Activated CD8-positive, alpha-beta memory T cell treated with anti-CD3 and anti-CD28 coated beads for 36 hours (primary cell): ENCODE data around the gene SLC35D3. TPM values are rescaled to one million over a fixed set of nuclear protein-coding genes. Genes with fewer than 3 reads are reported as not detected.
"Not testable (repeated sequence)": the region's sequence is repeated elsewhere in the genome, so short reads cannot be mapped to it uniquely, and the experiment has no call there.

Experiments
- CTCF ChIA-PET: fragments of 350-600 bp; sonication (Branson Sonifier 250); formaldehyde crosslinking; loops from one replicate; lab custom pipeline; 2021; ENCODE audit warnings: antibody characterized with exemption; lab: Charles Lee
- POLR2A ChIA-PET: fragments of 350-600 bp; sonication (Branson Sonifier 250); formaldehyde crosslinking; loops from one replicate; lab custom pipeline; 2021; ENCODE audit warnings: antibody characterized with exemption; lab: Charles Lee
- total RNA-seq, 2 experiments: library from RNA; stranded (reverse); gene quantifications; one replicate each; pipeline ENCODE4 v1.2.3, GENCODE V29; 2021

SLC35D3 gene
- total RNA-seq, 2 experiments from 2014 or later, result not detected

DNA sequence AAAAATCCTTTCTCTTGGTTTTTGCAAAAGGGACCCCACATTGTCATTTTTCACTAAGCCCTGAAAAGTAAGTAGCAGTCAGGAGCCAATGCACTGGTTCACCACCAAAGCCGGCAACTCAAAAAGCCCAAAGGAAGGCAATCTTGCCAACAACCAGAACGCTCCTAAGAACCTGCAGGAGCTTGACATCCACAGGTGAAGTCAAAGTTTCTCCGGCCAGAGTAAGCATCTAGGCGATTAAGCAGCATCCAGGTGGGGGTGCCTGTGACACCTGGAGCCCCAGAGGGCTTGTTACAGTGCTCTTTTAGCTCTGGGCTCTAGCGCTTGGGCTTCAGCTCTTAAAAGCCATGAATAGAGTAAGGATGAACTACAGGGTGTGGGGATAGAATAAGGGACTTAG, 36.1 kb downstream of the SLC35D3 start:
- ChIA-PET POLR2A (no interaction called here), CTCF (no interaction called here)

DNA sequence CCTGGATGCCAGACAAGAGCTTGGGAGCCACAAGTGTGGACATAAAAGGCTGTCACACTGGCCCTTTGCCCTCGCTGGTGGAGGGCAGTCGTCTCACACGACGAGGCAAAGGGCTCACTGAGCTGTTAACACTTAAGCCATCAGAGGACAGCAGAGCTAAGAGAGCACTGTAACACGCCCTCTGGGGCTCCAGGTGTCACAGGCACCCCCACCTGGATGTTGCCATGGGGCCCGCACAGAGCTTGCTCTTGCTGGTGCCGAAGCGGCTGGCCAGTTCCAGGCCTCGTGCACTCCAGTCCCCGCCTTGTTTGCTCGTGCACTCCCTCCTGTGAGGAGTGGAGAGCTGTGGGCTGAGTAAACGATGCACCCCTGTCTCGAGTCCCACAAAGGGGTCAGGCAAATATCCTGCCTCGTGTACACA, 37.4 kb downstream of the SLC35D3 start:
- ChIA-PET CTCF (no interaction called here), POLR2A (no interaction called here)

DNA sequence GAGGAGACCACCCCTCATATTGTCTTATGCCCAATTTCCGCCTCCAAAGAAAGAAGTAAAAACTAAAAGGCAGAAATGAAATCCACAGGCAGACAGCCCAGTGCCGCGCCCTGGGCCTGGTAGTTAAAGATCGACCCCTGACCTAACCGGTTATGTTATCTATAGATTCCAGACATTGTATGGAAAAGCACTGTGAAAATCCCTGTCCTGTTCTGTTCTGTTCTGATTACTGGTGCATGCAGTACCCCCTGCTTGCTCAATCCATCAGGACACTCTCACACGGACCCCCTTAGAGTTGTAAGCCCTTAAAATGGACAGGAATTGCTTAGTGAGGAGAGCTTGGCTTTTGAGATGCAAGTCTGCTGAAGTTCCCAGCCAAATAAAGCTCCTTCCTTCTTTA, 37.8 kb downstream of the SLC35D3 start:
- CTCF ChIA-PET, POLR2A ChIA-PET: not testable (repeated sequence)

DNA sequence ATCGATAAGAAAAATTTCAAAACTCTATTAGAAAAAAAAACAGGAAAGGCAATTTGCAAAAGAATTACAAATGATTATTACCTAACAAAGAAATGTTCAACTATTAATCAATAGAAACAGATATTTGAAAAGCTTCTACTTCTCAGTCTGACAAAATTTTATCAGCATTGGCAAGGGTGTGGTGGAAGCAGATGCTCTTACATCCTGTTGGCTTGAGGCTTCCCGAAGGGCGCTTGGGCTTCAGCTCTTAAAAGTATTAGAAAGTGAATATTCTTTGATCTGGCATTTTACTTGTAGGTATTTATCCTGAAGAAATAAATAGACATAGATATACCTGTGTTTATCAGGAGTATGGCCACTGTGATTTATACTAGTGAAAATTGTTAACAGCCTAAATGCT, 38.7 kb downstream of the SLC35D3 start:
- POLR2A ChIA-PET, result no interaction called here
- CTCF ChIA-PET, result no interaction called here

DNA sequence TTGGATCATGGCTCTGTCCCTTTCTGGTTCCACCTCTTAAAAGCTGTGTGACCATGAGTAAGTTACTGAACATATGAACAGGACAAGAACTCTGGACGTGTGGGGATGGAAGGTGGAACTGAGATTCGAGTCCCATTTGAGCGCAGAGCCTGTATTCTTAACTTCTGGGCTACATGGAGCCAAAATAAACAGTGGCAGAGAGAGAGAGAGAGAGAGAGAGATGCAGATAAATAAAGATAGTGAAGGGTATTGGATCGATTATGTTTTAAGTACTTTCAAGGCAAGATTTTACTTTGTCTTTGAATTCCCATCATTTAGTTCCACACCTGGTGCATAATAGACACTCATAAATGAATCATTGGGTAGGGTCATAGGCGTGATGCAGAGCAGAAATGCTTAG, 39.7 kb downstream of the SLC35D3 start:
- ChIA-PET CTCF (no interaction called here), POLR2A (no interaction called here)

DNA sequence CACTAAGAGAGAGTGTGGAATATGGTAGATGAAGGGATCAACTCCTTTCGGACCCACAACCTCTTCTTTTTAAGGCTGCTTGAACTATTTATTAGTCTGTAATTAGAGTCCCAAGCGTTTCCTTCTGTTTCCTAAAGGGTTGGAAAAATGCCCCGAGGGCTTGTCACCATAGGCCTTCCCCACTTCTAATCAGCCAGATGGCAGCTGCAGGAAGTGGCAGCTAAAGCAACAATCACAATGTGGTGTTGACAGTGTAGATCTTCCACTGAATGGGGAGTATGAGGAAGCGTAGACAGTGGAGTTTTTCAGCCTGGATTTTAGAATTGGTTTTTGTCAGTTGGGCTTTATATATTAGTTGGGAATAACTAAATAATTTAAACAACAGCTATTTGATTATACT, 40.6 kb downstream of the SLC35D3 start:
- POLR2A ChIA-PET, result no interaction called here

DNA sequence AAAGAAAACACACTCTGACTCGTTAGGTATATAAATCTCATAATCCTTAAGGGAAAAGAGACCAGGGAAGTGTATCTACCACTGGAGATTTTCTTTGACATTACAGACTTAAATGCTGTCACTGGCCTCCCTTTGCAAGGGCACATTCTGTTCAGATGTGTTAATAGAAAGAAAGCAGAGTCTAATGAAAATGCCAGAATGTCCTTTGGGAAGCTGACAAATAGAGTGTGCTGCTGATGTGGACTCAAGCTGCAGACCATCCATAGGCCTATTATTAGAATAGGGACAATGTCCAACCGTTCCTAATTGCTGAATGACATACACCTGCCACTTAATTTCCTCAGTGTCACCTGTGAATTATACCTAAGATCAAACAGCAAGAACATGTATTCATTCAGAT, 41.2 kb downstream of the SLC35D3 start:
- ChIA-PET CTCF (no interaction called here), POLR2A (no interaction called here)

More for the DNA sequence above, 40.6 kb downstream of the SLC35D3 start:
- CTCF ChIA-PET, result no interaction called here

DNA sequence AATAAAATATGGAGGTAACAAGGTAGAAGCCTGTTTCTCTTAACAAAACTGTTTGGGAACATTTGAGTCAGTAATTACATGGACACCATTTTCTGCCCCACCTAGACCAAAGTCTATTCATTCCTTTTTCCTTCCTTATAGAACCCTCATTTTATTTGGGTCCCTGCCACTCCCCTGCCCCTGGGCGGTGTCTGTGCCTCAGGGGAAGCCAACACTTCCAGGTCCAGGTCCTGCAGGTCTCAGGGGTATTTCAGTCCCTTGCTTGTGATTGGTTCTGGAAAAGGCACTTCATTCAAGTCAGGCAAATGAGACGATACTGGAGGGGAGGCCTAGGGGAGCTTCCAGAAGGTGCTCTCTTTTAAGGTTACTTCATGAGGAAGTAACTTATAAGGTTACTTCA, 42.3 kb downstream of the SLC35D3 start:
- POLR2A ChIA-PET, result no interaction called here
- CTCF ChIA-PET, result no interaction called here

DNA sequence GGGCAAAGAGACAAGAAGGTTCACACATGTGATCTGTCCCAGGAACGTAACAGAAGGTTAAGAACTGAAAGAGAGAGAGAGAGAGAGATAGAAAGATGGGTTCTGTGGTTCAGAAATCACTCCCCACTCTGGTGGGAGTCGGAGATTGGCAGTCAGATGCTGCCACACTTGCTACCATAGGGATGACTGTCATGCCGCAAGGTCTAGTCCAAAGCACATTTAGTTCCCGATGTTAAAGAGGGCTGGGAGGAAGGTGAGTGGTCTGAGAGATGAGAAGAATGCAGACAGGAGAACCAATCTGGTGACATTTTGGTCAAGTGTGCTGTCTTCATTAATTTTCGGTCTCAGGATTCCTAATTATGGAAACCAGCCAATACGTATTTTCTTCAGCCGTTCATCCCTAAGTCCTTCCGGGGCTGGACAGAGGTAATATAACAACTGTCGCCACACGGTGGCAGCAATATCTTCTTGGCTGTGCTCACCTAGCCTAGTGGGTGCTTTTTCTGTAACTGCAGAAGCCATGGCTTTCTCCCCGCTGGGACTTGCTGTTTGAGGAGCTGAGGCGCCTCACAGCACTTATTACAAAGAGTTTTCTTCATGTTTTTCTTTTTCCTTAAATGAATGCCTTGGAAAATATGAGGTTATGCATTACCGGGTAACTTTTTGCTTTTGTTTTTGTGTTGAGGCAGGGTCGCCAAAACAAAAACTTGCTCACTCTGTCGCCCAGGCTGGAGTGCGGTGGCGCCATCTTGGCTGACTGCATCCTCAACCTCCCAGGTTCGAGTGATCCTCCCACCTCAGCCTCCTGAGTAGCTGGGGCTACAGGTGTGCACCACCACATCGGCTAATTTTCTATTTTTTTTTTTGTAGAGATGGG, 46.0 kb downstream of the SLC35D3 start:
- ChIA-PET CTCF (interaction anchor here (1.3 kb wide), 1 partner anchor 40 kb away, joined by 3 read pairs; no protein-coding TSS in a partner anchor), POLR2A (no interaction called here)

DNA sequence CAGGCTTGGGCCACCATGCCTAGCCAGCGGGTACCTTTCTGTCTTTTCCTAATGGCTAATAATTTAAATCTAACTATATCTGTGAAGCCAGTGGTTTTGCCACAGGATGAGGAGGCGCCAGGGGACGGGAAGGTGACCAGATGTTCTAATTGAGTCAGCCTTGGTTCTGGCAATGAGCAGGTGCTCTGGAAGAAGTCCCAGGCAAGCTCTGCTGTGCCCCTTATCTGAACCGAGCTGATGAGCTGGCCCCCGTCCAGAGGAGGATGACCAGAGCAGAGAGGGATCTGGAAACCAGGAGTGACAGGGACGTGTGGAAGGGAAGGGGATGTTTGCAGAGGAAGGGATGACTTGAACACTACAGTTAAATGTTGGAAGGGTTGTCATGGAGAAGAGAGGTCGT, 46.7 kb downstream of the SLC35D3 start:
- ChIA-PET CTCF (interaction anchor here (1.3 kb wide), 1 partner anchor 40 kb away, joined by 3 read pairs; no protein-coding TSS in a partner anchor), POLR2A (no interaction called here)

DNA sequence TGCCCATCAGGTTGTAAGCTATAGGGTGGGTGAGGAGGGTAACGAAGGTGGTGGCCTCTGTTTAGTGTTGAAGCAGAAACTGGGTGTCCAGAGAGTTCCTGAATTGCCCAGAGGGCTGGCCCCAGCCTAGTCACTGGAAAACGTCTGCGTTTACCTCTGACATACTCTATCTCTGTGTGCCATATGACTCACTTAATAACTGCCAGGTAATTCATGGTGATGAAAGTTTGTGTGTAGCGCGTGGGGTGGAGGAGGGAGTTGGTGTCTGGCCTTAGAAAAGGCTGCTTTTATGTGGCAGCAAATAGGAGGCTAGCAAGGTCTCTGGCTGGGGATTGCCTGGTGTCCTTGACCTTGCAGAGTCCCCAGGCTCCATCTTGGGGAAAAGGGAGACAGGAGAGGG, 47.3 kb downstream of the SLC35D3 start:
- CTCF ChIA-PET, result interaction anchor here (1.3 kb wide), 1 partner anchor 39 kb away, joined by 3 read pairs; no protein-coding TSS in a partner anchor
- POLR2A ChIA-PET, result no interaction called here

DNA sequence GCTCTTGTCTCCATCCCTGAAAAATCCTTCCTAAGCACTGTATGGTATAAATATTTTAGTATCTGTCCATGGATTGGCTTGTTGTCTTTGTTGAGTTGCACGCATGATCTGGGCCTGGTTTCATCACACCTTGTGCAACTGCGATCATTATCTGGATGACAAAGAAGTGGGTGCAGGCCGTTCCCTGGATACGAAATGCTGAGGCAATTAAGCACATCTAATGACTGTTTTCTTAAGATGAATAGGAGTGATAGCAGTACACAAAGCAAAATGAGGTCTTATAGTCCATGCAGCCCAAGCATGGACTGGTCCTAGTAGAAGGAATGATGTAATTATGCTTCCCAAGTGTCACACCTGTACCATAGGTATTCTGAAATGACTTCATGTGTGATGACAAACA, 47.8 kb downstream of the SLC35D3 start:
- POLR2A ChIA-PET, result no interaction called here
- CTCF ChIA-PET, result no interaction called here

DNA sequence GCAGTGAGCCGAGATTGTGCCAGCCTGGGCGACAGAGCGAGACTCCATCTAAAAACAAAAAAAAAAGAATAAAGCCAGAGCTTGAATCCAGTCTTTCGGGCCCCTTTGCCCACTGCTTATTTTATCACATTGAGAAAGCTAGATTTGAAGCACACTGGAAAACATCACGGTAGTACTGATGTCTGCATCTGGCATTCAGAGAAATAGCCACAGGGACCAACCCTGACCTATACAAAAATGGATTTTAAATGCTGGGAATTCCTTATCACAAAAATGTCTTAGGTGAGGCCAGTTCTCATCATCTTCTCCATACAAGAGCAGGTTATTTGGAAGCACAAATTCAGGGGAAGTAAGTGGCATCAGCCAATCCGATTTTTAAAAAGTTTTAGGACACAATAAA, 49.5 kb downstream of the SLC35D3 start:
- ChIA-PET POLR2A (no interaction called here), CTCF (no interaction called here)

DNA sequence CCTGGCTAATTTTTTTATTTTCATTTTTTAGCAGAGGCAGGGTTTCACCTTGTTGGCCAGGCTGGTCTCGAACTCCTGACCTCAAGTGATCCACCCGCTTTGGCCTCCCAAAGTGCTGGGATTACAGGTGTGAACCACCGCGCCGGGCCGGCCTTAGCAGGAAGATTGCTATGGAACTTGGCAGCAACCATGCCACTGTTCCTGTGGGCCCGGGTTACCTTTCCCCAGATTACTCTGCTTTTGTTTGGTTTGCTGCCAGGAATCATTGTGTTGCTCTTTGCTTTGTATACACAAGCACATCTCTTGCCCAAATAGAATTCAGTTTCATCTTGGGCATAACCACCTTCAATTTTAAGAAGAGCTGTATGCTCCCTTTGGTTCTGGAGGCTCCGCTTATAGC, 51.7 kb downstream of the SLC35D3 start:
- POLR2A ChIA-PET, CTCF ChIA-PET: not testable (repeated sequence)

Other genes starting within 250 kb of the SLC35D3 start
- 10 to 100 TPM in 1 of 2 experiments, 1 to 10 TPM in 1; 9.2 to 11.0 TPM for gene MAP3K5, start 129.8 kb upstream of the SLC35D3 start, total RNA-seq
- gene PEX7, start 99.7 kb upstream of the SLC35D3 start, total RNA-seq, result 1 to 10 TPM; 4.2 to 5.8 TPM
- not detected for gene IL20RA, start 122.7 kb downstream of the SLC35D3 start, total RNA-seq